HepG2 (cell line): ENCODE measurements around the gene COL18A1. TPM values are rescaled to one million over a fixed set of nuclear protein-coding genes. Genes with fewer than 3 reads are reported as not detected.

Experiments
- AHDC1 ChIP-seq: sonication (generic); formaldehyde crosslinking; IDR thresholded peaks from 2 replicates; pipeline ENCODE4 v1.5.1; 2020; ENCODE audit warnings: mild to moderate bottlenecking, missing genetic modification reagents, borderline replicate concordance
- ATF1 ChIP-seq: IDR thresholded peaks from 2 replicates; pipeline ENCODE4 v1.6.1; 2016; ENCODE audit warnings: mild to moderate bottlenecking, control low read depth
- ATF7 ChIP-seq, 2 experiments: fragments of 450-650 bp in 1 of 2; sonication (generic) in 1 of 2; formaldehyde crosslinking in 1 of 2; IDR thresholded peaks; 2 replicates each; pipeline versions ENCODE4 v1.4.0 to v1.6.1; 2016 to 2020; ENCODE audit warnings: antibody characterized with exemption in 1 of 2, mild to moderate bottlenecking in 1 of 2, missing genetic modification reagents in 1 of 2
- ATF7-NPFF ChIP-seq: sonication (generic); formaldehyde crosslinking; IDR thresholded peaks from 2 replicates; pipeline ENCODE4 v1.8.1; 2023; ENCODE audit warnings: mild to moderate bottlenecking, low read depth, missing genetic modification reagents, moderate library complexity
- CHD2 ChIP-seq: IDR thresholded peaks from 2 replicates; pipeline ENCODE4 v1.6.1; 2011; ENCODE audit warnings: low read depth, low read length, improper control_type of control experiment
- E2F5 ChIP-seq: sonication (generic); formaldehyde crosslinking; conservative IDR thresholded peaks from 2 replicates; pipeline ENCODE4 v1.4.0; 2020; ENCODE audit warnings: missing genetic modification reagents
- ERF ChIP-seq: IDR thresholded peaks from 2 replicates; pipeline ENCODE4 v1.6.1; 2018; ENCODE audit warnings: missing biosample characterization, missing genetic modification reagents
- FOSL2 ChIP-seq: sonication (generic); formaldehyde crosslinking; IDR thresholded peaks from 2 replicates; pipeline ENCODE4 v1.4.0; 2020; ENCODE audit warnings: missing genetic modification reagents
- GABPB1 ChIP-seq: IDR thresholded peaks from 2 replicates; pipeline ENCODE4 v1.6.1; 2016; ENCODE audit warnings: mild to moderate bottlenecking, missing genetic modification reagents, moderate library complexity, missing compliant biosample characterization
- HNRNPLL ChIP-seq: fragments of 200-400 bp; formaldehyde crosslinking; IDR thresholded peaks from 2 replicates; pipeline ENCODE4 v1.6.1; 2017; ENCODE audit warnings: mild to moderate bottlenecking, low read depth, low read length; ENCODE audit not compliant: poor library complexity, severe bottlenecking
- HNRNPUL1 ChIP-seq: fragments of 200-400 bp; formaldehyde crosslinking; IDR thresholded peaks from 2 replicates; pipeline ENCODE4 v1.6.1; 2017; ENCODE audit warnings: low read depth, mild to moderate bottlenecking, low read length, moderate library complexity
- IKZF5 ChIP-seq: IDR thresholded peaks from 2 replicates; pipeline ENCODE4 v1.6.1; 2018; ENCODE audit warnings: missing genetic modification reagents, mild to moderate bottlenecking, missing compliant biosample characterization
- KDM1A ChIP-seq: IDR thresholded peaks from 2 replicates; pipeline ENCODE4 v1.6.1; 2016; ENCODE audit warnings: missing compliant biosample characterization
- KDM3A ChIP-seq: IDR thresholded peaks from 2 replicates; pipeline ENCODE4 v1.6.1; 2018; ENCODE audit warnings: low read depth, missing compliant biosample characterization
- YEATS4 ChIP-seq: sonication (generic); formaldehyde crosslinking; IDR thresholded peaks from 2 replicates; pipeline ENCODE4 v1.4.0; 2020; ENCODE audit warnings: missing genetic modification reagents, borderline replicate concordance
- ZBTB1 ChIP-seq: sonication (generic); formaldehyde crosslinking; IDR thresholded peaks from 2 replicates; pipeline ENCODE4 v1.4.0; 2020; ENCODE audit warnings: missing genetic modification reagents, borderline replicate concordance
- ZNF280D ChIP-seq: sonication (generic); formaldehyde crosslinking; IDR thresholded peaks from 2 replicates; pipeline ENCODE4 v1.5.1; 2020; ENCODE audit warnings: mild to moderate bottlenecking, missing genetic modification reagents
- ZSCAN9 ChIP-seq: IDR thresholded peaks from 2 replicates; pipeline ENCODE4 v1.6.1; 2016; ENCODE audit warnings: borderline replicate concordance
- polyA plus RNA-seq, 8 experiments: library from polyadenylated mRNA; depleted of rRNA in 3 of 8; stranded (reverse) in 7 of 8; unstranded in 1 of 8; fragments of >200 nt; fragmentation: Illumina TruSeq in 4 of 8; extraction: Trizol in 4 of 8; gene quantifications; 2 replicates each; pipeline versions ENCODE4 v1.2.1 to v1.2.3, GENCODE V29; 2011 to 2016; ENCODE audit warnings: low read depth in 4 of 8, missing spikeins in 1 of 8, mixed read lengths in 1 of 8; ENCODE audit not compliant: insufficient read depth in 1 of 8
- total RNA-seq, 5 experiments: library from RNA; depleted of rRNA; stranded (reverse); fragments of >200 nt; fragmentation: Illumina TruSeq; extraction: Trizol; gene quantifications; 2 replicates each; pipeline ENCODE4 v1.2.3, GENCODE V29; 2016; ENCODE audit warnings: low read depth in 1 of 5

COL18A1 gene
- total and polyA plus RNA-seq, 2 of the 13 experiments (the other 11 are each of a cell fraction or from before 2014, with no cell fraction given) = 79.0 to 102 TPM

GRCh38 chr21:45365608-45366241 is 39.2 kb upstream of the COL18A1 start (continued):
- TF ChIP-seq AHDC1 (CRISPR knock-in tag) (no peak), ZNF280D (CRISPR knock-in tag) (0 out of 2 replicates have a peak, but pooled peaks have one; percentile 62), GABPB1 (CRISPR knock-in tag) (no peak), CHD2 (no peak), YEATS4 (no peak), FOSL2 (peak; percentile 79), ERF (no peak), E2F5 (no peak), KDM3A (no peak), ATF7 (IDR thresholded peaks at IDR 0.05) (no peak), ATF7 (CRISPR knock-in tag; IDR thresholded peaks at IDR 0.05) (peak; percentile 50; the same call in 1 of the 2 replicates), HNRNPLL (no peak), ATF1 (CRISPR knock-in tag) (peak; percentile 66; the same call in 1 of the 2 replicates), HNRNPUL1 (no peak), IKZF5 (CRISPR knock-in tag) (0 out of 2 replicates have a peak, but pooled peaks have one; percentile 56), ZSCAN9 (CRISPR knock-in tag) (no peak), ZBTB1 (CRISPR knock-in tag) (no peak), ATF7-NPFF (no peak), KDM1A (CRISPR knock-in tag) (no peak)
